Urothelium cell line (cell line): ENCODE results near the gene RPS6KA2.
"Not testable (repeated sequence)": the region's sequence is repeated elsewhere in the genome, so short reads cannot be mapped to it uniquely, and the experiment has no call there.

ENCODE experiments used
- DNase-seq: peaks from one replicate; pipeline ENCODE4 v3.0.0; 2011; ENCODE audit warnings: low spot score, mixed read lengths
- FAIRE-seq: peaks from 2 replicates; lab custom pipeline; 2011; peaks lifted over from hg19 to GRCh38; lab: Jason Lieb, UNC

The RPS6KA2 gene

DNA sequence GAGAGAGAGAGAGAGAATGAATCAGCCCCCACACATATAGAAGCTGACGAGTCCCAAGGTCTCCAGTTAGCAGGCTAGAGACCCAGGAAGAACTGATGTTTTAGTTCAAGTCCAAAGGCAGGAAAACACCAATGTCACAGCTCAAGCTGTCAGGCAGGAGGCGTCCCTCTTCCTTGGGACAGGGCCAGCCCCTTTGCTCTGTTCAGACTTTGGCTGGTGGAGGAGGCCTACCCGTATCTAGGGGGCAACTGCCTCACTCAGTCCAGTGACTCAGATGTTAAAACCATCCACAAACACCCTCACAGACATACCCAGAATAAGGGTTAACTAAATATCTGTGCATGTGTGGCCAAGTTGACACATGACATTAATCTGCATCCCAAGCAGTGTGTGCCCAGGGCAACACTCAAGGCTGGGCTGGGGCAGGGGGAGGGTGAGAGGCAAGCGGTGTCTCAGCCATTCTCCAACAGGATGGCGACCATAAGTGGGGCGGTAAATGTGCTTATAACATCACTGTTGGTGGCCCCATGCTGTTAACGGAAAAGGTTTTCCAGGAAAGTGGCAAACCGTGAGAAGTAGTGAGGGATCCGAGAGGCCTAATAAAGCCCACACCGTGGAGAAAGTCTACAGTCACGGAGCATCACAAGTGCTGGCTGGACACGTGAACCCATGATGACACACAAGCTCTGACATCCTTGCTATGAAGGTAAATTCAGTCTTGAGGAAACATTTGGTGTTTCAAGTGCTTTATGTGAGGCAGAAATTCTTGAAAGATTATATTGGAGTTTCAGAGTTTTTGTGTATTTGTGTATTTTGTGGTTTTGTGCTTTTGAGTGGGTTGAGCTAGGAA lies 68.7 kb downstream of the RPS6KA2 start:
- FAIRE-seq, result peak; percentile 46
- DNase-seq, result no peak

DNA sequence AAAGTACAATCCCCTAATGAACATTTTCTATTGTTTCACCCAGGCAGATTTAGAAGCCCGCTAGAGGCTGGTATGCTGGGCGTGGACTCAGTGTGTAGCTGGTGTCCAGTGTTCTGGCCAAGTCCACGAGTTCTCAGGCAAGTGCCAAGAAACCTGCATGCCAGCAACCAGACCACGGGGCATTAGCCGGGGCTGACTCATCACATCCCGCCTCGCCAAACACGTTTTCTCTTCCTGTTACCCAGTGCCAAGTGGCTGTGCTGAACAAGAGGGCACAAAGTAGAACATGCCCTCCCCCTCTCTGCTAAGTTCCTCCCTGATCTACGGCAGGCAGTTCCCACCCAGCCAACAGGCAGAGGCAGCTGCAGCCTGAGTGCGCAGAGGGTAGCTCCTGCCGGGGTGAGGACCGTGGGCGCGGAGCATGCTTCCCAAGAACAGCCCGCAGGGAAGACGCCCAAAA lies 70.2 kb downstream of the RPS6KA2 start:
- peak; percentile 92 for FAIRE-seq

GRCh38 chr6:166556336-166556735 lies 70.7 kb downstream of the RPS6KA2 start:
- DNase-seq, result peak; percentile 18
- FAIRE-seq, result no peak

More for the DNA sequence above, 70.2 kb downstream of the RPS6KA2 start:
- DNase-seq, result peak; percentile 92

DNA sequence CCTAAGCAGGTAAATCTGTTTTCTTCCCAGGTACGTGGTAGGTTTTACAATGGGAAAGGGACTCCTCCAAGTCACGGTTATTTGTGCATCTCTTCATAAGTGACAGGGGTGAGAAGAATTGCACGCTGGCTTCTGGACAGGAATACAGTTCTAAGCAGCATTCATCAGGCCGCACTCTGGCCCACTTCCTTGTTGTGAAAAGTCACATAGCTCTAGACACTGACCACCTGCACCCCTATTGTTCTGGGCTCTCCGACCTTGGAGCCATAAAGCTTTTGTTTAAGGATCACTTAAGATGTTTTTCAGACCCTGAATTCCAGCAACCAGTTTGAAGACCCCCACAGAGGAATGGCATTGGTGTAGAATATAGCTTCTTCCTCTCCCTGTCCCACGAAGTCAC lies 72.0 kb downstream of the RPS6KA2 start:
- DNase-seq (no peak), FAIRE-seq (no peak)

DNA sequence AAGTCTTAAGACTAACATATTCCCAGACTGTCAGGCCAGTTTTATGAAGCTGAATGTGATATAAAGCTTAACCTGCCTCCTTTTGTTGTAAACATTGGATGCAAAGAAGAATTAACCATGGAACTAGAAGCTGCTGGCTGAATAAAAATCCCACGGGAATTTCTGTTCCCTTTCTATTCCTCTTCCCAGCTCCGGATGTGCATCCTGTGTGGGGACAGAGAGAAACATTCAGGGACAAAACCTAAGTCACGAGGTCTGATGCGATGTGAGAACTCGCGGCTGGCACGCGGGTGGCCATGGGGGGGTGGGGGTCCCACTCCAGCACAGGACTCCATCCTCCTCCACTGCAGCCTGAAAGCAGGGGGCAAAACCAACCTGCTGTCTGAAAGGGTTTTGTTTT lies 72.7 kb downstream of the RPS6KA2 start:
- DNase-seq (no peak), FAIRE-seq (no peak)

GRCh38 chr6:166553563-166554271 lies 73.3 kb downstream of the RPS6KA2 start:
- FAIRE-seq (no peak), DNase-seq (no peak)

DNA sequence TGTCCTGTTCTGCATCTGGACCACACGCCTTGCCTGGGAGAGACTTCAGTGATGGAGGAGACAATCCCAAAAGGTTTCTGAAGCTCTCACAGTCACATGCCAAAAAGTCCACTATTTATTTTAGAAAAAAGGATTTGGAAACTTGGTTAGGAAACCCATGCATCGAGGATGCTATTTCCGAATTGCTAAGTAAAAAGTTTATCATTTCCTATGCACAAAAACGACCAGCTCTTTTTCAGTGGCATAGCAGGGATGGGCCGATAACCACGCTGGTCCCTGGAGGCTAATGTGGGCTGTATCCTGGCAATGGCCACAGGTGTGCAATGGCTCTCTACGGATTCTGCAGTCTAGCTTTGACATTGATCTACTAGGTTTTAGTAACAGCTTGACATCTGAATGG lies 74.5 kb downstream of the RPS6KA2 start:
- FAIRE-seq (no peak), DNase-seq (no peak)

GRCh38 chr6:166551754-166552495 lies 75.1 kb downstream of the RPS6KA2 start:
- FAIRE-seq (no peak), DNase-seq (no peak)

- FAIRE-seq, result no peak
- DNase-seq, result no peak
Measured at GRCh38 chr6:166546653-166547052, 80.4 kb downstream of the RPS6KA2 start.

- FAIRE-seq (no peak), DNase-seq (no peak)
Measured at GRCh38 chr6:166545156-166546034, 81.7 kb downstream of the RPS6KA2 start.

GRCh38 chr6:166544296-166544605 lies 82.8 kb downstream of the RPS6KA2 start:
- DNase-seq (no peak), FAIRE-seq (no peak)

- DNase-seq, result no peak
Measured at GRCh38 chr6:166543603-166544295, 83.3 kb downstream of the RPS6KA2 start.

DNA sequence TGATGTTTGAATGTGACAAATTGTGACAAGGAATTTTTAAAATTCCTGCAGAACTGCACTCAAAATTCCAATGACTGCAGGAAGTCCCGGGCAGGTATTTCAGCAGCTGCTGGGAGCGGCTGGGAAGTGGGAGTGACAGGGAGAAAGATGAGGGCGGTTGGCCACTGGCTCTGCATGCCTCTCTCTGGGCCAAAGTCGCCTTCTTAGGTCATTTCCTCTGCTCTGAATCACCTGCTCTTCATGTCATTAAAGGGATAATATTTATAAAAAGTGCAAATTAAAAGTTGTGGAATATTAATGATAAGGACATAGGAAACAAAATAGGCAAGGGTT lies 84.5 kb downstream of the RPS6KA2 start:
- FAIRE-seq (no peak), DNase-seq (peak; percentile 78)

More at GRCh38 chr6:166543603-166544295, 83.3 kb downstream of the RPS6KA2 start:
- FAIRE-seq, result no peak

DNA sequence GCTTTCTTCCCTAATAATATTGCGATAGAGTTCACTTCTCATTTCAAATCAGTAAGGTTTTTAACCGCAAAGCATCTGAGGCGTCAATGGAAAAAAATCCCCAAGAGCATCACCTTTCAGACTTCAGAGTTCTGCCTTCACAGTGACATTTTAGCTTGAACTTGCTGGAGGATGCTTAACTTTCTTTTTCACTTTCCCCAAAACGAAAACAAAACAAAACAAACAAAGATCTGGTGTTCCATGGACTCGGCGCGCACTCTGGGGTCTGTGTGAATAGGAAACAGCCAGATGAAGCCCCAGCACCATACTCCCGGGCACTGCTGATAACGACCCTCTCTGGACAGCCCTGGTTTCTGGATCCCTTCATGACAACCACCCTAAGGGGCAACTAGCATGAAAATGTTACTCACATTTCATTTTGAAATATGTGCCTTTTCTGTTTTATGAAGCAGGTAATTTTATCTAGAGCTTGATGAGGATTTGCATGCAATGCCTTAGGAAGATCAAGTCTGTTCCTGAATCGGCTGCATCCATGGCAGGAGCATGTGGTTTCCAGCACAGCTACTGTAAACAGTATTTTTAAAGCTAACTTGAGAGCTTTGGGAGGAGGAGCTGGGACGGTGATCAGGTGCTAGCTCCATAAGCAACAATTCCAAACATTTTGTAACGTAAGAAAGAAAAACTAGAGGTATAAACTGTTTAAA lies 85.0 kb downstream of the RPS6KA2 start:
- FAIRE-seq, result no peak
- no peak for DNase-seq

DNA sequence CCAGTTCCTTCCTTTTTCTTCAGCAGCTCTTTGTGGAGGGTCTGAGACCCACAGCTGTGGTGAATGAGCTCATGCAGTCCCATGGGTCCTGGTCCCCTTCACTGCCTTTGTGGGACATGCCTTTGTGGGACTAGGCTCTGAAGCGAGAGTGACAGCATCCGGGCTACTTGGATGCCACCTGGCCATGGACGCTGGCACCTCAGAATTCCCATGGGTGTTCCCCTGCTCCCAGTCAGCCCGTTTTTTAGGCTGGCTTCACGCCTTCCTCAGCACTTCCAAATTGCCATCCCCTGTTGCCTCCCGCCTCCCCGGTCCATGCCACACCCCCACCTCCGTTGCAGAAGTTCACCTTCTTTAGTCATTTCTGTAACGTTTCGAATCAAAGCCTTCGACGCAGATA lies 85.7 kb downstream of the RPS6KA2 start:
- FAIRE-seq, result no peak
- no peak for DNase-seq

DNA sequence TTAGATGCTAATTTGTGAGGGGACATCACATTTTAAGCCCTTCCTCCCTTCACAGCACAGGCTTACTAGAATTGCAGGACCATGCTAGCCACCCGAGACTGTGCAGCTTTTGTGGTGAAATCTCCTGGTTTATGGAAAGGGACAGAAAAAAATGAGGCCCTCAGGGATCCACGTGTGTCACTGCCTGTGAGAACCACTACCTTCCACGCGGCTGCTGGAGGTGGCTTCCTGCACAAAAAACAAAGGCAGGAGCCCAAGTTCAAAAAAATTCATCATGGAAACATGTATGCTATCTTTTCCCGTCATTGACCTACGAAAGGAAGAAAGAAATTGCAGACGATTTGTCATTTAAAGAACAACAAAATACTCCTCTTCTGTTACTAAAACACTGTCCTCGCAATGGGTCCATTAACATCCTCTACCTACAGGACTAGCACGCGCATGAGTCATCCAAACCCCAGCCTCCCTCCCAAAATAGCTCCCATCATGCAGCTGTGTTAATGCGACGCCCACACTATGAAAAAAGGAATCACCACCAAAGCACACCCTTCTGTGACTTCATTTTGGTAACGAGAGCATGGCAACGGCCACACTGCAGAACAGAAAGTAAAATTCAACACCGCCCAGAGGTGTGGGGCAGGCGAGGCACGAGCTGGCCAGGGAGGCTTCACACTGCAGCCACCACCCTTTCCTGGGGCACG lies 86.3 kb downstream of the RPS6KA2 start:
- DNase-seq (peak; percentile 63), FAIRE-seq (no peak)

- DNase-seq, result no peak
- FAIRE-seq, result no peak
Measured at GRCh38 chr6:166539543-166539942, 87.5 kb downstream of the RPS6KA2 start.

DNA sequence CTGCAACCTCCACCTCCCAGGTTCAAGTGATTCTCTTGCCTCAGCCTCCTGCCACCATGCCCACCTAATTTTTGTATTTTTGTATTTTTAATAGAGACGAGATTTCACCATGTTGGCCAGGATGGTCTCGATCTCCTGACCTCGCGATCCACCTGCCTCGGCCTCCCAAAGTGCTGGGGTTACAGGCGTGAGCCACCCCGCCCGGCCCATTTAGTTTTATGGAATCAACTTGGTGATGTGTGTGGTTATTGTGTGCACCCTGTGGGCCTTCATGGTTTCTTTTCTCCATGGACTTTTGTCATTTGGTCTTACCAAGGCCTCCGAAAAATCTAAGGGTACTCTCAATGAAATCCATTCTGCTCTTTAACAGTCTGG lies 88.1 kb downstream of the RPS6KA2 start:
- not testable (repeated sequence) for FAIRE-seq

More for the DNA sequence above, 88.1 kb downstream of the RPS6KA2 start:
- not testable (repeated sequence) for DNase-seq
